Uterus (tissue), 4 donors: ENCODE results near the gene PHF11. TPM values are rescaled to one million over a fixed set of nuclear protein-coding genes. Genes with fewer than 3 reads are reported as not detected.

Source experiments
- DNase-seq, 2 donors: peaks; one replicate each; pipeline ENCODE4 v3.0.0-alpha.2; 2019 to 2020
- H3K27ac ChIP-seq, 2 donors: fragments of 200-600 bp; sonication (generic); 1 replicate in 1 of 2; 2 replicates in 1 of 2; pipeline ENCODE4 v1.5.1; 2016 to 2018
- H3K27me3 ChIP-seq, 2 donors: fragments of 200-600 bp; sonication (generic); one replicate each; pipeline ENCODE4 v1.5.1; 2018 to 2019; ENCODE audit warnings: control low read depth in 1 of 2
- H3K36me3 ChIP-seq, 2 donors: fragments of 200-600 bp; sonication (generic); one replicate each; pipeline ENCODE4 v1.5.1; 2019; ENCODE audit warnings: control low read depth in 1 of 2
- H3K4me1 ChIP-seq, 2 donors: fragments of 200-600 bp; sonication (generic); one replicate each; pipeline ENCODE4 v1.5.1; 2018 to 2019; ENCODE audit warnings: control low read depth in 1 of 2
- H3K4me3 ChIP-seq, 2 donors: fragments of 200-600 bp; sonication (generic); 1 replicate in 1 of 2; 2 replicates in 1 of 2; pipeline ENCODE4 v1.5.1; 2018 to 2019; ENCODE audit warnings: mild to moderate bottlenecking in 1 of 2
- H3K9me3 ChIP-seq, 2 donors: fragments of 200-600 bp; sonication (generic); one replicate each; pipeline ENCODE4 v1.5.1; 2019; ENCODE audit warnings: control low read depth in 1 of 2
- POLR2A ChIP-seq, 2 donors: fragments of 450-650 bp; IDR thresholded peaks; one replicate each; pipeline ENCODE4 v1.6.1; 2016; ENCODE audit warnings: antibody characterized with exemption in 2 of 2, mild to moderate bottlenecking in 1 of 2, moderate library complexity in 1 of 2
- intact Hi-C: fragments of 100-400 bp; cut with DNase I; formaldehyde crosslinking; loops from one replicate; pipeline ENCODE4 v1.15.1; 2023; ENCODE audit warnings: low total_unique reads
- total RNA-seq, 4 donors: library from RNA; depleted of rRNA in 3 of 4; stranded (reverse); fragments of >200 nt in 3 of 4; gene quantifications; one replicate each; pipeline versions ENCODE4 v1.1.0 to v1.2.4, GENCODE V29; 2014 to 2023
- TF ChIP-seq, protein P1 (sequence below), 4 experiments: fragments of 200-600 bp in 2 of 4; fragments of 450-650 bp in 2 of 4; sonication (generic) in 2 of 4; IDR thresholded peaks; one replicate each; pipeline ENCODE4 v1.5.1; 2016 to 2019; ENCODE audit warnings: antibody characterized with exemption in 4 of 4, mild to moderate bottlenecking in 2 of 4, moderate library complexity in 1 of 4
- donor health status: DM: yes; HTN: yes; CAD: no.

The PHF11 gene
- total RNA-seq, 4 donors from 2014 or later: 26.2 to 70.9 (median 27.2) TPM

DNA sequence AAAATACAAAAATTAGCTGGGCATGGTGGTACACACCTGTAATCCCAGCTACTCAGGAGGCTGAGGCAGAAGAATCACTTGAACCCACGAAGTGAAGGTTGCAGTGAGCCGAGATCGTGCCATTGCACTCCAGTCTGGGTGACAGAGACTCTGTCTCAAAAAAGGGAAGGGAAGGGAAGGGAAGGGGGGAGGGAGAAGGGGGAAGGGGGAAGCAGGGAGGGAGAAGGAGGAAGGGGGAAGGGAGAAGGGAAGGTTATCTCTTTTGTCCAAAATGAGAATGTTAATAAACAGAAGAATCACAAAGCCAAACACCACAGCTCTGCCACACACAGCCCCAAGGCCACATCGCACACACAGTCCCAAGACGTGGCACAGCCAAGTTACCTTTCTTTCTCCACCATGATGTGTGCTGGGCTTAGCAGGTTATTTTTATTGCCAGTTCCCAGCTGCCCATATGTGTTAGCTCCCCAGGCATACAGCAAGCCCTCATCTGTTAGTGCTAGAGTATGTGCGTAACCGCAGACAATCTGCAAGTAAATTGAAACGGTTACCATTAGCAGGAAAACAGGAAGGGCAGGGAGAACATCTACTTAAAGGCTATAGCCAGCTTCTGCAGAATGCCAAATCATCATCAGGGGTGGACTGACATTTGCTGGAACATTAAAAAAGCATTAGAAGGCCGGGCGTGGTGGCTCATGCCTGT lies 55.3 kb downstream of the PHF11 start:
- Histone ChIP-seq H3K36me3 (no peaks in the 10 kb centered on the region), H3K9me3 (no peaks in the 10 kb centered on the region), H3K4me3 (no peak overlapping the region), H3K27ac (no peak overlapping the region), H3K27me3 (no peaks in the 10 kb centered on the region), H3K4me1 (no peaks in the 10 kb centered on the region)
- intact Hi-C loops: no loop called here
- DNase-seq: no peak
- no peak for TF ChIP-seq POLR2A (IDR thresholded peaks at IDR 0.05)
- TF ChIP-seq, protein P1, sequence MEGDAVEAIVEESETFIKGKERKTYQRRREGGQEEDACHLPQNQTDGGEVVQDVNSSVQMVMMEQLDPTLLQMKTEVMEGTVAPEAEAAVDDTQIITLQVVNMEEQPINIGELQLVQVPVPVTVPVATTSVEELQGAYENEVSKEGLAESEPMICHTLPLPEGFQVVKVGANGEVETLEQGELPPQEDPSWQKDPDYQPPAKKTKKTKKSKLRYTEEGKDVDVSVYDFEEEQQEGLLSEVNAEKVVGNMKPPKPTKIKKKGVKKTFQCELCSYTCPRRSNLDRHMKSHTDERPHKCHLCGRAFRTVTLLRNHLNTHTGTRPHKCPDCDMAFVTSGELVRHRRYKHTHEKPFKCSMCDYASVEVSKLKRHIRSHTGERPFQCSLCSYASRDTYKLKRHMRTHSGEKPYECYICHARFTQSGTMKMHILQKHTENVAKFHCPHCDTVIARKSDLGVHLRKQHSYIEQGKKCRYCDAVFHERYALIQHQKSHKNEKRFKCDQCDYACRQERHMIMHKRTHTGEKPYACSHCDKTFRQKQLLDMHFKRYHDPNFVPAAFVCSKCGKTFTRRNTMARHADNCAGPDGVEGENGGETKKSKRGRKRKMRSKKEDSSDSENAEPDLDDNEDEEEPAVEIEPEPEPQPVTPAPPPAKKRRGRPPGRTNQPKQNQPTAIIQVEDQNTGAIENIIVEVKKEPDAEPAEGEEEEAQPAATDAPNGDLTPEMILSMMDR (IDR thresholded peaks at IDR 0.05): no peak

DNA sequence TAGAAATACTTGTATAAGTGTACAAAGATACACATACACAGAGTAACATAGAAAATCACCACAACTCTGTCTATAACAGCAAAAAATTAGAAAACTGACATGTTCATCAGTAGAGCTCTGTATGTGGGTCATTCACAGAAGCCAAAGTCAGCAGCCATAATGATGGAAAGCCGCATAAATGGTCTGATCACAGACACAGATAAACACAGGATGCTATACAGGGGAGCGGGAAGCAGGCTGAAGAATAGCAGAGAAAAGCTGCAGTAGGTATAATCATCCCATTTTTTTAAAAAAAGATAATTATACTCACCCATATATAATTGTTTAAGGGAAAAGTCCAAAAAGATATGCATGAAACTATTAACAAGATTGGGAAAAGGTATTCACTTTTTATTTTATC lies 58.1 kb downstream of the PHF11 start:
- no peak for DNase-seq
- intact Hi-C loops: no loop called here
- Histone ChIP-seq H3K4me3 (no peak overlapping the region), H3K27ac (no peak overlapping the region), H3K27me3 (no peaks in the 10 kb centered on the region), H3K9me3 (no peaks in the 10 kb centered on the region), H3K4me1 (no peaks in the 10 kb centered on the region), H3K36me3 (no peaks in the 10 kb centered on the region)
- TF ChIP-seq POLR2A (IDR thresholded peaks at IDR 0.05): no peak
- TF ChIP-seq, protein P1 (IDR thresholded peaks at IDR 0.05): no peak

DNA sequence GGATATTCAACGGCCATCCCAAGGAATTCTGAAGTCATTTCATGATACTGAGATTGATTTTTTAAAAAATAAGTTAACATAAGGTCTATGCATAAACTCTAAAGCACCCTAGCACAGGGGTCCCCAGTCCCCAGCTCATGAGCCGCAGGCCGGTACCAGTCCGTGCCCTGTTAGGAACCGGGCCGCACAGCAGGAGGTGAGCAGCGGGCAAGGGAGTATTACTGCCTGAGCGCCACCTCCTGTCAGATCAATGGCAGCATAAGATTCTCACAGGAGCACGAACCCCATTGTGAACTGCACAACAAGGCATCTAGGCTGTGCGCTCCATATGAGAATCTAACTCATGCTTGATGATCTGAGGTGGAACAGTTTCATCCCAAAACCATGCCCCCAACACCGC lies 58.6 kb downstream of the PHF11 start:
- Histone ChIP-seq H3K27me3 (no peaks in the 10 kb centered on the region), H3K4me3 (no peak overlapping the region), H3K4me1 (no peaks in the 10 kb centered on the region), H3K9me3 (no peaks in the 10 kb centered on the region), H3K27ac (no peak overlapping the region), H3K36me3 (no peaks in the 10 kb centered on the region)
- no peak for DNase-seq
- TF ChIP-seq, protein P1 (IDR thresholded peaks at IDR 0.05): no peak
- TF ChIP-seq POLR2A (IDR thresholded peaks at IDR 0.05): no peak
- intact Hi-C loops: no loop called here

DNA sequence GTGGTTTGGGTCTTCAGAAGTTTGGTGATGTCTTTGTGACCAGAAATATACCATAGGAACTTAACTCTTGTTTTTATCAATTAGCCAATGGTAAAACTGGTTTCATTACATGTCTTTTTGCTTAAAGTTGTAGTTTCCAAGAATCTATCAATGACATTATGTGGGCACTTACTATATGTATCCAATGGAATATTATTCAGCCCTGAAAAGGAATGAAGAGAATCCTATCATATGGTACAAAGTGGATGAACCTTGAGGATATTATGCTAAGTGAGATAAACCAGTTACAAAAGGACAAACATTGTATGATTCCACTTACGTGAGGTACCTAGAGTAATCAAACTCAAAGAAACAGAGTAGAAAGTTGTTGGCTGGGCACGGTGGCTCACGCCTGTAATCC lies 63.3 kb downstream of the PHF11 start:
- intact Hi-C loops: no loop called here
- no peak overlapping the region for H3K4me3 ChIP-seq
- no peaks in the 10 kb centered on the region for H3K27me3 ChIP-seq
- DNase-seq: no peak
- no peaks in the 10 kb centered on the region for H3K4me1 ChIP-seq
- H3K36me3 ChIP-seq: no peaks in the 10 kb centered on the region
- no peaks in the 10 kb centered on the region for H3K9me3 ChIP-seq
- H3K27ac ChIP-seq: no peak overlapping the region
- no peak for TF ChIP-seq POLR2A (IDR thresholded peaks at IDR 0.05)
- TF ChIP-seq, protein P1 (IDR thresholded peaks at IDR 0.05): no peak

DNA sequence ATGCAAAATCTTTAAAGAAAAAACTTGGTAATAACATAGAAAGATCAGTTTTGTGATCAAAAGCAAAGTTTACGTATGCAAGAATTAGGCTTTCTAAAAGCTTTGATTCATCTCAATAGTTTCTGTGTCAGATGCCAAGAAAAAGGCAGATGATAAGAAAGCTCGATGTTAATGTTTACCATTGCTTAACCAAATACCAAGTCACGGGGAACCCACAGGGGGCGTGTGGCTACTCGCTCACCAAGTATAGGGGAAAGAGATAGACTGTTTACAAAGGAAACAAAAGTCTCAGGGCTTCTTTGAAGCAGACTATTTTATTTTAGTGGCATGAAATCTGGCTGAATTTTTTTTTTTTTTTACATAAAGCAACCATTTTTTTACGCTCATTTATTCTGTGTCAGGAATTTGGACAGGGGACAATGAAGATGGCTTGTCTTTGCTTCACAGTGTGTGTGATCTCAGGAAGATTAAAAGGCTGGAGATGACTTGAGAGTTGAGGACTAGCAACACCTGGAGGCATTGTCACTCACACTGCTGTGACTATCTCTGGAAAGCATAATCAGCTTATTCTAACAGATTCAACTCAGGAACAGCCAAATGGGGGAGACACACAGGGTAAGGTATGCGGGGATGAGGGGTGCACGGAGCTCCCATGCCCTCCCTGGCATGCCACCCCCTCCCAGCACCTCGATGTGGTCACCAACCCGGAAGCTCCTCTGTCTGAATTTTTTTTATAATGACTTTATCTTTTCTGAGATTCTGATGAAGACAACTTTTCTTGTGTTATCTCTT lies 64.7 kb downstream of the PHF11 start:
- no peak for DNase-seq
- Histone ChIP-seq H3K27me3 (no peaks in the 10 kb centered on the region), H3K9me3 (no peaks in the 10 kb centered on the region), H3K27ac (peak overlapping the region in 1 of 2 donors; percentile 16), H3K36me3 (no peaks in the 10 kb centered on the region), H3K4me1 (no peaks in the 10 kb centered on the region), H3K4me3 (no peak overlapping the region)
- TF ChIP-seq POLR2A (IDR thresholded peaks at IDR 0.05): no peak
- TF ChIP-seq, protein P1 (IDR thresholded peaks at IDR 0.05): peak in 1 of 4 experiments; percentile 18
- intact Hi-C loops: no loop called here
